SH-SY5Y (cell line): ENCODE data around the gene LRMDA.

Experiments
- GATA2 ChIP-seq: IDR thresholded peaks from 2 replicates; pipeline ENCODE4 v1.6.1; 2011; ENCODE audit warnings: mild to moderate bottlenecking, low read depth, low read length
- GATA3 ChIP-seq: IDR thresholded peaks from 2 replicates; pipeline ENCODE4 v1.6.1; 2011; ENCODE audit warnings: low read depth, mild to moderate bottlenecking, low read length, moderate library complexity

DNA sequence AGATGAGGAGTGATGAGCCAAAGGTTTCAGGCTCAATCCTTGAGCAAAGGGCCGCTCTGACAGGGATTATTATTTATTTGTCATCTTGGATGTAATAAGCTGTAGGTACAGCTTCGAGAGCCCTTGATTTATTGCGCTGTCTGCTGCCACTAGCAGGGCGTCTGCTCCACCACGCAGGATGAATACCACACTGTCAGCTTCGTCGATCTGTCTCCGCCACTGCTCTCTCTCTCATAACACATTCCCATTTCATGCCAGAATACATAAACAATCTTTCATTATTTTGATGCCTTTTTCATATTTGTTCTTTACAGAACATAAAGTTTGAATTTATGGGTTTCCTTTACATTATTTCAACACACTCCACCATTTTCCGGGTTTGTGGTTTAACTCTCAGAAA is 276.6 kb downstream of the LRMDA start:
- TF ChIP-seq GATA3: no peak
- TF ChIP-seq GATA2: no peak
